Fibroblast of villous mesenchyme (primary cell): ENCODE data around the gene RAB23. TPM values are rescaled to one million over a fixed set of nuclear protein-coding genes. Genes with fewer than 3 reads are reported as not detected.

Source experiments
- DNase-seq: peaks from one replicate; pipeline ENCODE4 v3.0.0-alpha.2; 2010; ENCODE audit warnings: low read depth
- H3K4me3 ChIP-seq: 2 replicates; pipeline ENCODE4 v1.5.1; 2011; ENCODE audit warnings: low read depth, mild to moderate bottlenecking, low read length
- total RNA-seq: library from RNA; depleted of rRNA; stranded (reverse); fragments of >200 nt; gene quantifications from 2 replicates; pipeline ENCODE4 v1.2.3, GENCODE V29; 2012
- TF ChIP-seq, protein P1 (sequence below): IDR thresholded peaks from 2 replicates; pipeline ENCODE4 v1.5.1; 2012; ENCODE audit warnings: low read depth, mild to moderate bottlenecking, low read length; ENCODE audit not compliant: insufficient read depth

Gene RAB23
- total RNA-seq, 1 donor = 58.7 TPM

DNA sequence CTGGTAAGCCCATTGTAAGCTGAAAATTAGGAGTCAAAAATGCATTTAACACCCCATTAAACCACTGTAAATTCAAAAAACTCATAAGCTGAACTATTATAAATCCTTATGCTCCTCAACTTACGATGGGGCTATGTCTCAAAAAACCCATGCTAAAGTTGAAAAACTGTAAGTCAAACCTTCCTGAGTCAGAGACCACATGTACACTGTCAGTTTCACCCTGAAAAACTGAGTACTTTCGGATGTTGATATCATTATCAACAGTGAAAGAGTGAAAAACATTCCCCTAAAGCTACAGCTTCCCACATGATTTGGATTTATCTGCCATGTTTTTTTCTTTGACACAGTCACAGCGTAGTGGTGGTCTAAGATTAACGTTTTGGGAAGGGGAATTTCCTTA lies 14.2 kb downstream of the RAB23 start:
- H3K4me3 ChIP-seq = no peak overlapping the region
- peak; percentile 30 for DNase-seq
- TF ChIP-seq, protein P1, sequence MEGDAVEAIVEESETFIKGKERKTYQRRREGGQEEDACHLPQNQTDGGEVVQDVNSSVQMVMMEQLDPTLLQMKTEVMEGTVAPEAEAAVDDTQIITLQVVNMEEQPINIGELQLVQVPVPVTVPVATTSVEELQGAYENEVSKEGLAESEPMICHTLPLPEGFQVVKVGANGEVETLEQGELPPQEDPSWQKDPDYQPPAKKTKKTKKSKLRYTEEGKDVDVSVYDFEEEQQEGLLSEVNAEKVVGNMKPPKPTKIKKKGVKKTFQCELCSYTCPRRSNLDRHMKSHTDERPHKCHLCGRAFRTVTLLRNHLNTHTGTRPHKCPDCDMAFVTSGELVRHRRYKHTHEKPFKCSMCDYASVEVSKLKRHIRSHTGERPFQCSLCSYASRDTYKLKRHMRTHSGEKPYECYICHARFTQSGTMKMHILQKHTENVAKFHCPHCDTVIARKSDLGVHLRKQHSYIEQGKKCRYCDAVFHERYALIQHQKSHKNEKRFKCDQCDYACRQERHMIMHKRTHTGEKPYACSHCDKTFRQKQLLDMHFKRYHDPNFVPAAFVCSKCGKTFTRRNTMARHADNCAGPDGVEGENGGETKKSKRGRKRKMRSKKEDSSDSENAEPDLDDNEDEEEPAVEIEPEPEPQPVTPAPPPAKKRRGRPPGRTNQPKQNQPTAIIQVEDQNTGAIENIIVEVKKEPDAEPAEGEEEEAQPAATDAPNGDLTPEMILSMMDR = no peak

DNA sequence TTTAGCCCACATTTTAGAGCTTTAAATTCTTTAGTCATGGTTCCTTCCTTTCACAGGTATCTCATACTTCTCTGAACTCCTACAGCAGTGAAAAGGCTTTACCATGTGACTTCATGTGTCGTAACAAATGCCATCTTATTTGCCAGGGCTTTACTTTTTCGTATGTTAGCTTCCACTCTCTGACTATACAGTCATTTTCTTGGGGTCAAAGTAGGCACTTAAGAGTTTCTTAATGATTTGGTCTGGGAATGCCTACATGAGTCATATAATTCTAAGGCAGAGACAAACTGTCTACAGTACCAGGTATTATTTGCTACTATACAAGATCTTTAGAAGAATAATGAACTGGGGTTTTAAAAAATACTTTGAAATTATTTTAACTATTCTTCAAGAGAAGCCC lies 15.0 kb downstream of the RAB23 start:
- TF ChIP-seq, protein P1 = no peak
- peak; percentile 66 for DNase-seq
- no peak overlapping the region for H3K4me3 ChIP-seq

DNA sequence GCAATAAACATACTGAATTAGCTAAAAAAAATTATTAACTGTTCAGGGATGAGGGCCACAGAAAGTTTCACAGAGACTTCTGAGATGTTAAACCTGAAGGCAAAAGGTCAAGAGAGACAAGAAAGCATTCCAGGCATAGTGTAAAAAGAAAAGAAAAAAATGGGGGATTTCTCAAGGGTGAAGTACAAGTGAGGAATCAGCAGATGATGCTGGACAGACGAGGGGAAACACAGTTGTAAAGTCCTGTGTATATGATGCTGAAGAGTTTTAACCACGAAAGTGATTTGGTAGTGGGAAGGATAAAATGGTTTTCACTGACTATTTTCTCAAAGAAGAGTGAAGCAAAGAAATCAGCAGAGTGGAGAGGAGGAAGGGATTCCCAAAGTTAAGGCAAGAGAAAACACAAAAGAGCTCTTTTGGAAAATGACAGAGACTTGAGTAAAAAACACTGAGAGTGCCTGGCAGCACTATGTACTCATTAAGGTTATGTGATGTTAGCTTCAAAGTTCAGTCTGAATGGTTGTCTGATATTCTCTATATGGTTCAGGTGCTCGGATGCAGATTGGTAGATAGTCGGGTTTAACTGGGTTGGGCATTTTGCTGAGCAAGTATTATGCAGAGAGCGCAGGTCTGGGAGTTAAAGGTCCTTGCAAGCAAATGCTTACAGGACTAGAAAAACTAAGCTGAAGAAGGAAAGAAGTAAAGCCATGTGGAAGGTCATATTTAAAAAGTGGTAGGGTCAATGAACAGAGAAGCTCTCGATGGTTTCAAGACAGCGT lies 16.4 kb downstream of the RAB23 start:
- peak; percentile 21 for DNase-seq
- TF ChIP-seq, protein P1 = no peak
- no peak overlapping the region for H3K4me3 ChIP-seq

DNA sequence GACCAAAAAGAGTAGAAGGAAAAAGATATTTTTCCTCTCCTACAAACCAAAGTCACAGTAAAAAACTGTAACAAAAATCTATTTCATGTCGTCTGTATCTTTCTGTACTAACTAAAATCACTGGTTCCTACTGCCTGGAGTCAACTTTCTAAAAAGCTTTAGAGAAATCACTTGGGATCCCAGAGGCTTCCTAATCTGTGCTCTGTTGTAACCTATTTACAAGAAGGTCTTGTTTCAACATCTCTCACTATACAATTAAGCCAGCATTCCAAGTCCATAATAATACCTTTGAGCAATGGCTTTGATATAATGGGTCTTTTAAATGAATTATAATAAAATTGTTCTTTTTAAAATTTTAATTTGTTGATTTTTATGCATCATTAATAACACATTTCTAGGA lies 20.4 kb downstream of the RAB23 start:
- TF ChIP-seq, protein P1 = no peak
- DNase-seq = peak; percentile 41
- no peak overlapping the region for H3K4me3 ChIP-seq

DNA sequence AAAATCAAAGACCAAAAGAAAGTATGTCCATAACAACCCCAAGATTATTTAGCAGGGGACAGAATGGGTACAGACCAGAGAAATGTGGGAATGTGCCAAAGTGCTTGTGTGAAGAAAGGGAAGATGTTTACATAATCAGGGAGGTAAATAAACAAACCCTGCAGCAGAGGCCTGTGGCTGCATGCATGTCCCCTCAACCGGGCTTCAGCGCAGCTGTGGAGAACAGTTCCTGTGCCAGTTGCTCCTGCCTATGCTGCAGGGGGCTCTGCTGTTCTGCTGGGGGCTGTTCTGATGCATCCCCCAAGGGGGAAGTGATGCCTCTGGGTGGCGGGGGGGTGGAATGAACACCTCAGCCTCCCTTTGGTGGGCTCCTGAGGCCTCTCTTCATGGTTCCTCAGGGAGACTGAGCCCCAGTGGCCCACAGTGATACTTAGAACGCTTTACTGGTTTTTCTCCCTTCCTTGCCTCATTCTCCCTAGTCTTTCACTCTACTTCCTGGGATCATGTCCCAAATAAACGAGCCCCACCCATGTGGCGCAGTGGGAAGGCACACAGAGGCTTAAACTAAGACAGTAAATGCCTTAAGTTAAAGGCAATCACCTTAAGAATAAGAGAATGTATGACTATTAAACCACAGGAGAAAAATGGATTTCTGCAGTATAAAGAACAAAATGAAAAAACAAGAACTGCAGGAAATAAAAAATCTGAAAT lies 23.0 kb downstream of the RAB23 start:
- DNase-seq = peak; percentile 64
- TF ChIP-seq, protein P1 = no peak
- H3K4me3 ChIP-seq = no peak overlapping the region

DNA sequence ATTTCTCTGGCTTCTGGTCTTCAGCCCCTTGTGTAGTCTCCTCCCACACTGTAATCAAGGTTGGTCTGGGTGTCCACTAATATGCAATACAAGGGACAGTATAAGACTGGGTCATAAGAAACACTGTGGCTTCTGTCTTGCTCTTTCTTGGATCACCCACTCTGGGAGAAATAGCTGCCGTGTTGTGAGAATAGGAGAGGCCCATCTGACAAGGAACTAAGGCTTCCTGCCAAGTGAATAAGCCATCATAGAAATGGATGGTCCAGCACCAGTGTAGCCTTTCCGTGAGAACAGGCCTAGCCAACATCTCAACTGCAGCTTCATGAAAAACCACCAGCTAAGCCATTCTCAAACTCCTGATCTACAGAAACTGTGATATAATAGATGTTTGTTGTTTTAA lies 26.6 kb downstream of the RAB23 start:
- DNase-seq = no peak
- TF ChIP-seq, protein P1 = no peak

More for the DNA sequence above, 26.6 kb downstream of the RAB23 start:
- no peak overlapping the region for H3K4me3 ChIP-seq
